KMS-11 (cell line): ENCODE results near the gene BHLHE41.

ENCODE experiments used
- H2AFZ ChIP-seq: fragments of 200-600 bp; sonication (generic); 2 replicates; pipeline ENCODE4 v1.6.1; 2016; ENCODE audit warnings: antibody characterized with exemption, mixed run types, low read depth
- H3K27ac ChIP-seq: fragments of 200-600 bp; sonication (generic); 2 replicates; pipeline ENCODE4 v1.6.1; 2016; ENCODE audit warnings: mild to moderate bottlenecking, mixed run types
- H3K27me3 ChIP-seq: fragments of 200-600 bp; sonication (generic); 2 replicates; pipeline ENCODE4 v1.6.1; 2017; ENCODE audit warnings: mild to moderate bottlenecking, low read depth, mixed run types, moderate library complexity; ENCODE audit not compliant: insufficient read depth
- H3K36me3 ChIP-seq: fragments of 200-600 bp; sonication (generic); 2 replicates; pipeline ENCODE4 v1.6.1; 2017; ENCODE audit warnings: mild to moderate bottlenecking, mixed run types; ENCODE audit not compliant: insufficient read depth
- H3K4me1 ChIP-seq: fragments of 200-600 bp; sonication (generic); 2 replicates; pipeline ENCODE4 v1.6.1; 2016; ENCODE audit warnings: mild to moderate bottlenecking, low read depth, mixed run types; ENCODE audit not compliant: poor library complexity, severe bottlenecking
- H3K4me2 ChIP-seq: fragments of 200-600 bp; sonication (generic); 2 replicates; pipeline ENCODE4 v1.7.0; 2016; ENCODE audit warnings: mild to moderate bottlenecking, mixed run types
- H3K4me3 ChIP-seq: fragments of 200-600 bp; sonication (generic); IDR thresholded peaks from 2 replicates; pipeline ENCODE4 v1.6.1; 2017; ENCODE audit warnings: low read depth, low read length, mixed read lengths; ENCODE audit not compliant: insufficient read depth
- H3K79me2 ChIP-seq: fragments of 200-600 bp; sonication (generic); 2 replicates; pipeline ENCODE4 v1.6.1; 2016; ENCODE audit warnings: low read depth, mixed run types; ENCODE audit not compliant: insufficient read depth
- H3K9ac ChIP-seq: fragments of 200-600 bp; sonication (generic); 2 replicates; pipeline ENCODE4 v1.6.1; 2016; ENCODE audit warnings: mild to moderate bottlenecking, mixed run types
- H4K20me1 ChIP-seq: fragments of 200-600 bp; sonication (generic); 2 replicates; pipeline ENCODE4 v1.6.1; 2016; ENCODE audit warnings: mild to moderate bottlenecking, mixed run types; ENCODE audit not compliant: insufficient read depth
- TF ChIP-seq, protein P1 (sequence below): fragments of 200-600 bp; sonication (generic); conservative IDR thresholded peaks from 2 replicates; pipeline ENCODE4 v1.6.1; 2017; ENCODE audit warnings: low read depth, mild to moderate bottlenecking, antibody characterized with exemption, low read length, moderate library complexity, mixed read lengths

Gene BHLHE41

DNA sequence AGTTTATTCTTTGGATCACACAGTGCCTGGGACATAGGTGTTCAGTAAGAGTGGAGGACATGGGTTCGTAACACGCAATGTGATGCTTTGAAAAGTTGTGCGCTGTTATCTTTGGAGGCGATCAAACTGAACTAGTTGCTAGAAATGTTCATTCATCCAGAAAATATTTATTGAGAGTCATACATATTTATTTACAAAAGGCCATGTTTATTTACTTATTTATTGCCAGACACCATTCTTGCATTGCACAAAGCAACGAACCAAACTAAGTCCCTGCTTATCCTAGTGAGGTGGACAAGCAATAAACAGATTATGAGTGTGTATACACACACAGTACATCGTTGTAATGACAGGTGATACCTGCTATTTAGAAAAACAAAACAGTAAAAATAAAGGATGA lies 12.6 kb downstream of the BHLHE41 start:
- H3K4me2 ChIP-seq = no peak overlapping the region; the same call in 1 of the 2 replicates
- no peaks in the 10 kb centered on the region for H3K27me3 ChIP-seq
- no peak overlapping the region for H3K27ac ChIP-seq
- no peak overlapping the region for H3K4me3 ChIP-seq
- TF ChIP-seq, protein P1, sequence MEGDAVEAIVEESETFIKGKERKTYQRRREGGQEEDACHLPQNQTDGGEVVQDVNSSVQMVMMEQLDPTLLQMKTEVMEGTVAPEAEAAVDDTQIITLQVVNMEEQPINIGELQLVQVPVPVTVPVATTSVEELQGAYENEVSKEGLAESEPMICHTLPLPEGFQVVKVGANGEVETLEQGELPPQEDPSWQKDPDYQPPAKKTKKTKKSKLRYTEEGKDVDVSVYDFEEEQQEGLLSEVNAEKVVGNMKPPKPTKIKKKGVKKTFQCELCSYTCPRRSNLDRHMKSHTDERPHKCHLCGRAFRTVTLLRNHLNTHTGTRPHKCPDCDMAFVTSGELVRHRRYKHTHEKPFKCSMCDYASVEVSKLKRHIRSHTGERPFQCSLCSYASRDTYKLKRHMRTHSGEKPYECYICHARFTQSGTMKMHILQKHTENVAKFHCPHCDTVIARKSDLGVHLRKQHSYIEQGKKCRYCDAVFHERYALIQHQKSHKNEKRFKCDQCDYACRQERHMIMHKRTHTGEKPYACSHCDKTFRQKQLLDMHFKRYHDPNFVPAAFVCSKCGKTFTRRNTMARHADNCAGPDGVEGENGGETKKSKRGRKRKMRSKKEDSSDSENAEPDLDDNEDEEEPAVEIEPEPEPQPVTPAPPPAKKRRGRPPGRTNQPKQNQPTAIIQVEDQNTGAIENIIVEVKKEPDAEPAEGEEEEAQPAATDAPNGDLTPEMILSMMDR = no peak
- H4K20me1 ChIP-seq = no peaks in the 10 kb centered on the region
- no peaks in the 10 kb centered on the region for H3K79me2 ChIP-seq
- H3K36me3 ChIP-seq = no peaks in the 10 kb centered on the region
- no peak overlapping the region for H2AFZ ChIP-seq
- no peak overlapping the region for H3K9ac ChIP-seq
- peaks cover 43% of the 10 kb centered on the region for H3K4me1 ChIP-seq

DNA sequence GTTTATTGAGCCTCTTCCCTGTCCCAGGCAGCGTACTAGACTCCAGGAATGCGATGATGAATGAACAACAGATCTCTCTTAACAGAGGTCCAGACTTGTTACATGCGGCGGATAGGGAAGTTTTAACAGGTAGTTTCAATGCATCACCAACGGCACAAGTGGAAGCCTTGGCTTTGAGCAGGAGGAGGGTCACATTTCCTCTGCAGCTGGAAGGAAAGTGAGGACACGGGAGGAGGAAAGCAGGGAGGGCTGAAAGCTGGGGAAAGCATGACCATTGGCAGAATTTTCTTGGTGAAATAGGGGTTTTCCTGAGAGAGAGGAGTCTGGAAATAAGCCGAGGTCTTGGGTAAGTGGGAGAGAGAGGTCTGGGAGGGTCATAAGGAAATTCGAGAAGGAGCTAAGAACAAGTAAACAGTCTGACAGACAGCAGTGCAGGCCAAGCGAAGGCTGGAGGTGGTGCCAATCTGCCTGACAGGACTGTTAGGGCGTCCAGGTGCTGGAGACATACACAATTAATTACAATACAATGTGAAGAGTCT lies 15.4 kb downstream of the BHLHE41 start:
- no peaks in the 10 kb centered on the region for H3K79me2 ChIP-seq
- no peak overlapping the region for H3K4me2 ChIP-seq
- no peaks in the 10 kb centered on the region for H3K27me3 ChIP-seq
- no peaks in the 10 kb centered on the region for H4K20me1 ChIP-seq
- peaks cover 15% of the 10 kb centered on the region for H3K4me1 ChIP-seq
- TF ChIP-seq, protein P1 = no peak
- H3K36me3 ChIP-seq = no peaks in the 10 kb centered on the region
- no peak overlapping the region for H3K4me3 ChIP-seq
- no peak overlapping the region for H3K27ac ChIP-seq
- no peak overlapping the region for H3K9ac ChIP-seq
- H2AFZ ChIP-seq = no peak overlapping the region

DNA sequence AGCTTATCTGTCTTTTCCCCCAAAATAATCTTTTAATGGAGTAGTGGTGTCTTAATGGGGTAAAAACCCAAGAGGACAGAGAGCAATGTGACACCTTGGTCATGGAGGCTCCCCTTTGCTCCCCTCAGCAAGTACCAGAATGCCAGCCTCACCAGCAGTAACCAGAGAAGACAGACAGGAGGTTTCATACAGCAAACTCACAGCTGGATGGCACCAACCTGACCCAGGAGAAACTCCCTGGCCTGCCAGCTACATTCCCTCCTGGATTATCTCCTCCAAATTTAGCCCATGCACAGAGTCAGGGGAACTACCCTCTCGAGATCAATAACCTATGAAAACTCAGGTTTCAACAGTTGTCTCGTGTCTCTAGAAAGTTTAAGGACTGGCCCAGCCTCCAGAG lies 15.9 kb downstream of the BHLHE41 start:
- Histone ChIP-seq H3K4me1 (peaks cover 14% of the 10 kb centered on the region), H3K9ac (no peak overlapping the region), H3K27ac (no peak overlapping the region), H3K79me2 (no peaks in the 10 kb centered on the region), H4K20me1 (no peaks in the 10 kb centered on the region), H3K27me3 (no peaks in the 10 kb centered on the region), H3K4me2 (no peak overlapping the region), H3K36me3 (no peaks in the 10 kb centered on the region), H3K4me3 (no peak overlapping the region), H2AFZ (no peak overlapping the region)
- TF ChIP-seq, protein P1 = no peak

DNA sequence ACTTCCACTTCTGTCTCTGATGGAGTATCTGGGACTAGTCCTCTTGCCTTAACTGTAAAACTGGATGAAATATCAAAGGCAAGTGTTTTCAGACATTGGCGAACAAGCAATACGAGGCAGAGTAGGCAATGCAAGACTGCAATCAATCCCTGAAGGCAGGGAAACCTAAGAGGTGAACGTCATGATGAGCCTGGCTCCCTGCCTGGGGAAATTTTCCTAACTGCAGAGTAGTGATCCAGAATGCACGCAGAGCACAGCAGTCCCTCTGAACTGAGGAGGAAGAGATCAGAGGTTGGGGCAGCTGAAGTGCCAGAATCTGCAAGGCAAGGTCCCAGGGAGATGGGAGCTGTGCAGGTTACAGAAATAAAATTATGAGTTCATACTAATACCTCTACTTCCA lies 18.5 kb downstream of the BHLHE41 start:
- Histone ChIP-seq H3K4me2 (no peak overlapping the region), H3K79me2 (no peaks in the 10 kb centered on the region), H3K4me1 (no peaks in the 10 kb centered on the region), H3K36me3 (no peaks in the 10 kb centered on the region), H3K27me3 (no peaks in the 10 kb centered on the region), H4K20me1 (no peaks in the 10 kb centered on the region), H3K4me3 (no peak overlapping the region), H3K27ac (no peak overlapping the region), H3K9ac (no peak overlapping the region), H2AFZ (no peak overlapping the region)
- TF ChIP-seq, protein P1 = no peak

DNA sequence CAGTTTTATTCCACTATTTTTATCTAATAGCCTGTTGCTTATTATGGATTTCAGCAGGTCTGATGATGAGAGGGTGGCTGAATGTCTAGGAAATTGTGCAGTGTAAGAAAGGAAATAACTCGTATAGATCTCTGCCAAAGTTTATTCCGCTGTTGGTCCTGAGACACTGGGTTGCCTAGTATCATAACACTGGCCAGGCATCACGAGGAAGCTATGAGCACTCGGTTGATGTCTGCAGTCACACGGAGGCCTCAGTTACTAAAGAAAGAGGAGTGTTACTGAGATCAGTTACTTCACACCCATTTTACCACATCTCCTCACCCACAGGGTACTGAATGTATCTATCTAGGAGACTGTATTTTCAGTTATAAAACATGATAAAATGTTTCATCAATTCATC lies 21.9 kb downstream of the BHLHE41 start:
- Histone ChIP-seq H3K27ac (no peak overlapping the region), H3K4me2 (no peak overlapping the region), H3K4me3 (no peak overlapping the region), H3K79me2 (no peaks in the 10 kb centered on the region), H3K27me3 (no peaks in the 10 kb centered on the region), H3K36me3 (no peaks in the 10 kb centered on the region), H3K4me1 (peaks cover under 1% of the 10 kb centered on the region), H3K9ac (no peak overlapping the region), H2AFZ (no peak overlapping the region), H4K20me1 (no peaks in the 10 kb centered on the region)
- TF ChIP-seq, protein P1 = no peak
